CD4-positive, alpha-beta T cell treated with Interferon gamma for 1 hour (primary cell): ENCODE data around the gene MARCHF5.
"Not testable (repeated sequence)": the region's sequence is repeated elsewhere in the genome, so short reads cannot be mapped to it uniquely, and the experiment has no call there.

Experiments used
- DNase-seq: peaks from one replicate; pipeline ENCODE4 v3.0.0-alpha.2; 2020

The MARCHF5 gene

GRCh38 chr10:92393173-92393572 lies 102.2 kb downstream of the MARCHF5 start:
- DNase-seq: not testable (repeated sequence)

- DNase-seq: no peak
These were observed 104.3 kb downstream of the MARCHF5 start for GRCh38 chr10:92395271-92395670.

GRCh38 chr10:92402234-92402633 lies 111.3 kb downstream of the MARCHF5 start:
- DNase-seq: not testable (repeated sequence)
